ENCODE data around the gene CREB5. TPM values are rescaled to one million over a fixed set of nuclear protein-coding genes. Genes with fewer than 3 reads are reported as not detected.

Gene CREB5
- total RNA-seq, 4 donors from 2014 or later = 11.9 to 25.3 (median 14.4) TPM

DNA sequence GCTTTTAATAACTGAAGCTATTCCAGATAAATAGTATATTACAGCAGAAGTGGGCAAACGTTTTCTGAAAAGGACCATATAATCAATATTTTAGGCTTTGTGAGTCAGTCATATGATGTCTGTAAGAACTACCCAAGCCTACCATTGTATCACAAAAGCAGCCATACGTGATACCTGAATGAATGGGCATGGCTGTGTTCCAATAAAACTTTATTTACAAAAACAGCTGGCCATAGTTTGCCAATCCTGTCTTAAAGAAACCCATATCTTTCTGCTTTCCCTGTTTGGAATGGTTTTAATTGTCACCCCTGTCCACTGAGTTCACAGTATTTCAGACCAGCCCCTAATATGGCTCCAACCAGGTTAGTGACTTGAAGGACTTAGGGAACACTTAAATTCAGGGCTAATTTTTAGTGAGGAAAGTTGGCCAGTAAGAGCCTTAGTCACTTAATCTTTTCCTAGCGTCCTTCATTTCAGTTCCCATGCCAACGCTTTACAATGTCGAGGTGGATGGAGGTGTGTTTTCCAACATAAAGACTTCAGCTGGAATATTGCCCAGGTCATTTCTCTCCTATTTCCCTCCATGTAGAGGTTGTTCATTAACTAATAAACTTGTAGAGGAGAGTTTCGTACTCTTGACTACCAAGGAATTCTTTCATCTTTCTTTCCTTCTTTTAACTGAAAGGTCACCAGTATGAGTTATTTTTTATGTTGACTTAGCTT, 361.3 kb downstream of the CREB5 start:
- TF ChIP-seq, protein P1, sequence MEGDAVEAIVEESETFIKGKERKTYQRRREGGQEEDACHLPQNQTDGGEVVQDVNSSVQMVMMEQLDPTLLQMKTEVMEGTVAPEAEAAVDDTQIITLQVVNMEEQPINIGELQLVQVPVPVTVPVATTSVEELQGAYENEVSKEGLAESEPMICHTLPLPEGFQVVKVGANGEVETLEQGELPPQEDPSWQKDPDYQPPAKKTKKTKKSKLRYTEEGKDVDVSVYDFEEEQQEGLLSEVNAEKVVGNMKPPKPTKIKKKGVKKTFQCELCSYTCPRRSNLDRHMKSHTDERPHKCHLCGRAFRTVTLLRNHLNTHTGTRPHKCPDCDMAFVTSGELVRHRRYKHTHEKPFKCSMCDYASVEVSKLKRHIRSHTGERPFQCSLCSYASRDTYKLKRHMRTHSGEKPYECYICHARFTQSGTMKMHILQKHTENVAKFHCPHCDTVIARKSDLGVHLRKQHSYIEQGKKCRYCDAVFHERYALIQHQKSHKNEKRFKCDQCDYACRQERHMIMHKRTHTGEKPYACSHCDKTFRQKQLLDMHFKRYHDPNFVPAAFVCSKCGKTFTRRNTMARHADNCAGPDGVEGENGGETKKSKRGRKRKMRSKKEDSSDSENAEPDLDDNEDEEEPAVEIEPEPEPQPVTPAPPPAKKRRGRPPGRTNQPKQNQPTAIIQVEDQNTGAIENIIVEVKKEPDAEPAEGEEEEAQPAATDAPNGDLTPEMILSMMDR (IDR thresholded peaks at IDR 0.05; ENCODE audit: low read depth) = no peak

DNA sequence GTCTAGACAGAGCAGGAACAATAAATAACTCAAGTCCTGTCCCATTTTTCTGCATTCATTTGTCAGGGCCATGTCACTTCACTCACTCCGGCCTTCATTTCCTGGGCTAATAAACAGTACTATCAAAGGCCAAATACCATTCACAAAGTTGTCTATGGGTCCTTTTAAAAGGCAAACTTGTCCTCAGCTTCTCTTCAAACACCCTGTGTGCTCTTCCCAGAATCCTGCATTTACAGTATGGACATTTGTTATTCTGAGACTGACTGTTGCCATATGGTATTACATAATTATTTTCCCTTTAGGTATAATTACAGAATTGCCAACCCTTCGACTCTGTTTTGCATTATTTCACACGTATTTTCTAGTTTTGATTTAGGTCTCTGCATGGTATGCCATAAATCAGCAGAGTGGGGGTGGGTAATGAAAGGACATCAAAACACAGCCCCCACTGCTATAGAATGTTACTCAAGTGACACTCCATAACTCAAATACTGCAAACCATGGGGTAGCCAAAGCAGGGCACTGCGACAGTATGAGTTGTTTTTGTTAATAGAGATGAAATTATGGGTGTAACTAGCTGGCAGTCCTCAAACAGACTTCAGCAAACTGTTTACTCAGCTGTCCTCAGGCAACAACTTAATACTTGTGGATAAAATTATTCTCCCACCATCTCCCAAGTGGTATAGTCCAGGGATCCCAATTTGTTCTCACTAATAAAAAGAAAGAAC, 362.1 kb downstream of the CREB5 start:
- TF ChIP-seq, protein P1 (IDR thresholded peaks at IDR 0.05; ENCODE audit: low read depth) = no peak

DNA sequence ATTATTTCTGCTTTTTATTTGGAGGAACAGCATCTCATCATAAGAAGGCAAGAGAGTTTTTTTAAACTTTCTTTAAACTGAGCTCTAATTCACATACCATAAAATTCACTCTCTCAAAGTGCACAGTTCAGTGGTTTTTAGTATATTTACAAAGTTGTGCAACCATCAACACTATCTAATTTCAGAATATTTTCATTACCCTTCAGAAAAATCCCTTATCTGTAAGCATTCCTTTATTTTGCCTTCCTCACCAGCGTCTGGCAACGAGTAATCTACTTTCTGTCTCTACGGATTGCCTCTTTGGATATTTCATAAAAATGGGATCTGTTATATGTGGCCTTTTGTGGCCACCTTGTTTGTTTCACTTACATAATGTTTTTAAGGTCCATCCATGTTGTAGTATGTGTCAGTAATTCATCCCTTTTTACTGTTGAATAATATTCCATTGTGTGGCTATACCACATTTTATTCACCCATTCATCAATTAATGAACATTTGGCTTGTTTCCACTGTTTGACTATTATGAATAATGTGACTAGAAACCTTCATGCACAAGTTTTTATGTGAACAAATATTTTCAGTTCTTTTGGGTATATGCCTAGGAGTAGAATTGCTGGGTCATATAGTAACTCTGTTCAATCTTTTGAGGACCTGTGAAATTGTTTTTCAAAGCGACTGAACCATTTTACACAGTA, 364.3 kb downstream of the CREB5 start:
- TF ChIP-seq, protein P1 (IDR thresholded peaks at IDR 0.05; ENCODE audit: low read depth) = no peak

DNA sequence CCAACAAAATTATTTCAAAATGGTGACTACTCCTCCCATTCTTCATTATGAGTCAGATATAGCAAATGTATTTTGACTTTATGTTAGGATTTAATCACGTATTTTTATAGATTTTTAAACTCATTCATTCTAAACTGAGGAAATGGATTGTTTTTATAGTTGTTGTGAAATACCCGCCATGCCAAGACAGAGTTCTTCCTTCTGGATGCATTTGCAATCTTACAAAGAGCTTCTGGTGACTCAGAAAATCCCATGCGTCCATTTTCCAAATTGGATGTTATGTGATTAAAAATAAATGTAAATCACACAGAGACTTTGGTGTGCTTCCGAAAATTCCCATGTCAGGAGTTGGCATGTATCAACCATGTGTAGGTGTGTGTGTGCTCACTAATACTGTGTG, 366.5 kb downstream of the CREB5 start:
- TF ChIP-seq, protein P1 (IDR thresholded peaks at IDR 0.05; ENCODE audit: low read depth) = no peak

DNA sequence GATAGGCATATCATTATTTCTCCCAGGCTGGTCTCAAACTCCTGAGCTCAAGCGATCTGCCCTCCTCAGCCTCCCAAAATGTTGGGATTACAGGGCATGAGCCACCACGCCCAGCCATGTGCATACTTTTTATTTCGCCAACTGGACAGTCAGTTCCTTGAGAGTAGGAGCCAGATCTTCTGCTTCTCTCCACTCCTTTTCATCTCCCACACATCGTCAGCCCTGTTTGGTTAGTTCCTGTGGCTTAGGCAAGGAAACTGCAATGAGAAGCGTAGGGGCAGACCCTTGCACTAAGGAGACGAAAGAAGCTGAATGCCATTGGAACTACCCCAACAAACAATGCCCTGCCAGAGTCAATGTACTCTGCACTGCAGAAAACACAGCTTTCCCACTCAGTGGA, 367.6 kb downstream of the CREB5 start:
- TF ChIP-seq, protein P1 (IDR thresholded peaks at IDR 0.05; ENCODE audit: low read depth) = no peak

DNA sequence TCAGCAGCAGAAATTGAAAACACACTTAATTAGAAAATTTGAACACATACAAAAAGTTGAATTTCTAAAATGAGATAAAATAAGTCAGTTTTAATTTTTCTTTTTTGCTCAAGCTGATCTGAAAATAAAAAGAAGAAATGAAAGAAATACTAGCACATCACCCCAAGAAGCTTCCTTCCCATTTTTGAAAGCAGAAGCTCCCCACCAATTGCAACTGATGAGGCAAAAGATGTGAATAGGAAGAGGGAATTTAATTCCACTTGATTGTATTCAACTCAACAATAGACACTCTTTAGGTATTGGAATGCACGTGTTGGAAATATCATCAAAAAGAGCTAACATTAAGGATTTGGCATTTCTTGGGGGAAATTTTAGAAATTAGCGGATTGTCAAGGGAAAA, 370.0 kb downstream of the CREB5 start:
- TF ChIP-seq, protein P1 (IDR thresholded peaks at IDR 0.05; ENCODE audit: low read depth) = no peak

Measured in subcutaneous adipose tissue (tissue), 4 donors.